Osteoblast (primary cell): ENCODE measurements around the gene PUS10. TPM values are rescaled to one million over a fixed set of nuclear protein-coding genes. Genes with fewer than 3 reads are reported as not detected.
"Not testable (repeated sequence)": the region's sequence is repeated elsewhere in the genome, so short reads cannot be mapped to it uniquely, and the experiment has no call there.

Source experiments
- DNase-seq: peaks from one replicate; pipeline ENCODE4 v3.0.0; 2011; ENCODE audit warnings: low spot score, mixed read lengths; ENCODE audit not compliant: insufficient read length; ENCODE audit errors: missing footprints
- H2AFZ ChIP-seq: 2 replicates; pipeline ENCODE4 v1.6.0; 2011; ENCODE audit warnings: mild to moderate bottlenecking, low read length
- H3K27ac ChIP-seq: 2 replicates; pipeline ENCODE4 v1.5.1; 2011; ENCODE audit warnings: mild to moderate bottlenecking, low read depth, low read length, moderate library complexity
- H3K27me3 ChIP-seq: 2 replicates; pipeline ENCODE4 v1.6.0; 2012; ENCODE audit warnings: mild to moderate bottlenecking, control low read depth, inconsistent platforms, low read length, moderate library complexity; ENCODE audit not compliant: insufficient read depth
- H3K36me3 ChIP-seq: 2 replicates; pipeline ENCODE4 v1.5.1; 2011; ENCODE audit warnings: mild to moderate bottlenecking, low read length, control low read depth, moderate library complexity; ENCODE audit not compliant: insufficient read depth
- H3K4me1 ChIP-seq: 2 replicates; pipeline ENCODE4 v1.5.1; 2011; ENCODE audit warnings: mild to moderate bottlenecking, low read length, control low read depth, moderate library complexity; ENCODE audit not compliant: insufficient read depth
- H3K4me2 ChIP-seq: 2 replicates; pipeline ENCODE4 v1.6.0; 2011; ENCODE audit warnings: mild to moderate bottlenecking, low read length; ENCODE audit not compliant: insufficient read depth
- H3K4me3 ChIP-seq: fragments of 200-600 bp; sonication (generic); 3 replicates; pipeline ENCODE4 v1.5.1; 2012; ENCODE audit warnings: mild to moderate bottlenecking, low read length, inconsistent platforms; ENCODE audit not compliant: insufficient read depth
- H3K79me2 ChIP-seq: 2 replicates; pipeline ENCODE4 v1.6.0; 2012; ENCODE audit warnings: mild to moderate bottlenecking, low read length, control low read depth, inconsistent platforms; ENCODE audit not compliant: insufficient read depth
- H3K9me3 ChIP-seq: 2 replicates; pipeline ENCODE4 v1.5.1; 2011; ENCODE audit warnings: low read depth, low read length, control low read depth
- H4K20me1 ChIP-seq: 2 replicates; pipeline ENCODE4 v1.6.0; 2012; ENCODE audit warnings: mild to moderate bottlenecking, low read length, control low read depth; ENCODE audit not compliant: insufficient read depth
- CTCF ChIP-seq: IDR thresholded peaks from 2 replicates; pipeline ENCODE4 v1.5.1; 2011; ENCODE audit warnings: mild to moderate bottlenecking, low read depth, low read length, moderate library complexity; ENCODE audit errors: extremely low read depth
- total RNA-seq: library from RNA; depleted of rRNA; stranded (reverse); fragments of >200 nt; gene quantifications from 2 replicates; pipeline ENCODE4 v1.2.3, GENCODE V29; 2012

Gene PUS10
- total RNA-seq, 1 donor, result 5.8 TPM

GRCh38 chr2:60907329-60907728 is 110.7 kb downstream of the PUS10 start:
- Histone ChIP-seq H3K4me3 (no peak overlapping the region), H3K27ac (no peak overlapping the region), H4K20me1 (no peaks in the 10 kb centered on the region), H3K79me2 (no peaks in the 10 kb centered on the region), H3K27me3 (no peaks in the 10 kb centered on the region), H3K4me2 (no peak overlapping the region), H3K36me3 (peaks cover 4% of the 10 kb centered on the region), H3K4me1 (no peaks in the 10 kb centered on the region), H2AFZ (no peak overlapping the region), H3K9me3 (no peaks in the 10 kb centered on the region)
- no peak for TF ChIP-seq CTCF
- no peak for DNase-seq

GRCh38 chr2:60906395-60906794 is 111.7 kb downstream of the PUS10 start:
- Histone ChIP-seq H3K79me2 (no peaks in the 10 kb centered on the region), H3K27ac (no peak overlapping the region), H2AFZ (no peak overlapping the region), H3K4me2 (no peak overlapping the region), H3K27me3 (no peaks in the 10 kb centered on the region), H4K20me1 (no peaks in the 10 kb centered on the region), H3K9me3 (no peaks in the 10 kb centered on the region), H3K4me1 (no peaks in the 10 kb centered on the region), H3K4me3 (no peak overlapping the region), H3K36me3 (peaks cover 4% of the 10 kb centered on the region)
- no peak for TF ChIP-seq CTCF
- peak; percentile 18 for DNase-seq

- not testable (repeated sequence) for H4K20me1 ChIP-seq, H3K4me3 ChIP-seq, H2AFZ ChIP-seq, H3K79me2 ChIP-seq, H3K27me3 ChIP-seq, H3K4me1 ChIP-seq, H3K4me2 ChIP-seq, H3K9me3 ChIP-seq, DNase-seq, H3K27ac ChIP-seq, H3K36me3 ChIP-seq
Observed at GRCh38 chr2:60905867-60906266, 112.2 kb downstream of the PUS10 start.

GRCh38 chr2:60901296-60901695 is 116.8 kb downstream of the PUS10 start:
- not testable (repeated sequence) for H4K20me1 ChIP-seq, H3K4me3 ChIP-seq, H3K4me1 ChIP-seq, H3K79me2 ChIP-seq, H3K9me3 ChIP-seq, H3K27ac ChIP-seq, H3K36me3 ChIP-seq, H3K4me2 ChIP-seq, DNase-seq, H2AFZ ChIP-seq, H3K27me3 ChIP-seq

- H2AFZ ChIP-seq, result no peak overlapping the region
- no peaks in the 10 kb centered on the region for H4K20me1 ChIP-seq
- no peak for TF ChIP-seq CTCF
- peaks cover 4% of the 10 kb centered on the region for H3K36me3 ChIP-seq
- H3K4me2 ChIP-seq, result no peak overlapping the region
- H3K79me2 ChIP-seq, result no peaks in the 10 kb centered on the region
- H3K27me3 ChIP-seq, result no peaks in the 10 kb centered on the region
- no peaks in the 10 kb centered on the region for H3K9me3 ChIP-seq
- H3K4me3 ChIP-seq, result no peak overlapping the region
- no peak for DNase-seq
- no peak overlapping the region for H3K27ac ChIP-seq
- H3K4me1 ChIP-seq, result no peaks in the 10 kb centered on the region
Observed at GRCh38 chr2:60899892-60900249, 118.2 kb downstream of the PUS10 start.
